HUES6 (cell line): ENCODE measurements around the gene SLC6A18.
"Not testable (repeated sequence)": the region's sequence is repeated elsewhere in the genome, so short reads cannot be mapped to it uniquely, and the experiment has no call there.

ENCODE experiments used
- H3K27ac ChIP-seq: 2 replicates; pipeline ENCODE4 v1.7.0; 2013; ENCODE audit warnings: low read depth, mild to moderate bottlenecking, low read length, inconsistent platforms
- H3K27me3 ChIP-seq: 2 replicates; pipeline ENCODE4 v1.6.1; 2013; ENCODE audit warnings: low read length; ENCODE audit not compliant: control insufficient read depth, insufficient read depth
- H3K36me3 ChIP-seq: 2 replicates; pipeline ENCODE4 v1.6.1; 2013; ENCODE audit warnings: low read length; ENCODE audit not compliant: control insufficient read depth, insufficient read depth
- H3K4me1 ChIP-seq: 2 replicates; pipeline ENCODE4 v1.6.1; 2013; ENCODE audit warnings: low read length; ENCODE audit not compliant: control insufficient read depth, insufficient read depth
- H3K4me3 ChIP-seq: 2 replicates; pipeline ENCODE4 v1.5.1; 2013; ENCODE audit warnings: low read depth, low read length
- H3K9ac ChIP-seq: one replicate; pipeline ENCODE4 v1.6.1; 2013; ENCODE audit warnings: mild to moderate bottlenecking, low read length
- H3K9me3 ChIP-seq: 2 replicates; pipeline ENCODE4 v1.6.1; 2013; ENCODE audit warnings: low read depth, low read length; ENCODE audit not compliant: control insufficient read depth, insufficient read depth

SLC6A18 gene

GRCh38 chr5:1272201-1272600 is 47.0 kb downstream of the SLC6A18 start:
- no peak overlapping the region for H3K27ac ChIP-seq
- H3K4me3 ChIP-seq = no peak overlapping the region
- H3K36me3 ChIP-seq = peaks cover 12% of the 10 kb centered on the region; the same call in 1 of the 2 replicates
- H3K4me1 ChIP-seq = no peaks in the 10 kb centered on the region
- H3K9ac ChIP-seq = no peak overlapping the region
- H3K27me3 ChIP-seq = no peaks in the 10 kb centered on the region
- no peaks in the 10 kb centered on the region for H3K9me3 ChIP-seq

- H3K27ac ChIP-seq = no peak overlapping the region
- H3K27me3 ChIP-seq = no peaks in the 10 kb centered on the region
- H3K4me1 ChIP-seq = no peaks in the 10 kb centered on the region
- H3K9ac ChIP-seq = no peak overlapping the region
- H3K9me3 ChIP-seq = no peaks in the 10 kb centered on the region
- H3K36me3 ChIP-seq = peaks cover 20% of the 10 kb centered on the region
- no peak overlapping the region for H3K4me3 ChIP-seq
Observed at GRCh38 chr5:1273745-1274144, 48.6 kb downstream of the SLC6A18 start.

DNA sequence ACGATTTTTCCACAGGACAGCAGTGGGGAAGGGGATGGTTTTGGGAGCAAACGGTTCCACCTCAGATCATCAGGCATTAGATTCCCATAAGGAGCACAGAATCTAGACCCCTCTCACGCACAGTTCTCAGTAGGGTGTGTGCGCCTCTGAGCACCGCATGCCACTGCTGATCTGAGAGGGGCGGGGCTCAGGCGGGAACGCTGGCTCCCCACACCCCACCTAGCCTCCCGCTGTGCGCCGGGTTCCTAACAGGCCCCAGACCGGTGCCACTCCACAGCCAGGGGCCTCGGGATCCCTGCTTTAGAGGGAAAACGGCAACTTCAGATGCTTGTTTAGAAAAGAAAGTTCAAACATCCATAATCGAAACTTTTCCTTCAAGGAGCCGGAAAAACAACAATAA is 49.3 kb downstream of the SLC6A18 start:
- Histone ChIP-seq H3K27me3 (no peaks in the 10 kb centered on the region), H3K4me1 (no peaks in the 10 kb centered on the region), H3K9ac (no peak overlapping the region), H3K36me3 (peaks cover 28% of the 10 kb centered on the region), H3K4me3 (no peak overlapping the region), H3K9me3 (no peaks in the 10 kb centered on the region), H3K27ac (no peak overlapping the region)

DNA sequence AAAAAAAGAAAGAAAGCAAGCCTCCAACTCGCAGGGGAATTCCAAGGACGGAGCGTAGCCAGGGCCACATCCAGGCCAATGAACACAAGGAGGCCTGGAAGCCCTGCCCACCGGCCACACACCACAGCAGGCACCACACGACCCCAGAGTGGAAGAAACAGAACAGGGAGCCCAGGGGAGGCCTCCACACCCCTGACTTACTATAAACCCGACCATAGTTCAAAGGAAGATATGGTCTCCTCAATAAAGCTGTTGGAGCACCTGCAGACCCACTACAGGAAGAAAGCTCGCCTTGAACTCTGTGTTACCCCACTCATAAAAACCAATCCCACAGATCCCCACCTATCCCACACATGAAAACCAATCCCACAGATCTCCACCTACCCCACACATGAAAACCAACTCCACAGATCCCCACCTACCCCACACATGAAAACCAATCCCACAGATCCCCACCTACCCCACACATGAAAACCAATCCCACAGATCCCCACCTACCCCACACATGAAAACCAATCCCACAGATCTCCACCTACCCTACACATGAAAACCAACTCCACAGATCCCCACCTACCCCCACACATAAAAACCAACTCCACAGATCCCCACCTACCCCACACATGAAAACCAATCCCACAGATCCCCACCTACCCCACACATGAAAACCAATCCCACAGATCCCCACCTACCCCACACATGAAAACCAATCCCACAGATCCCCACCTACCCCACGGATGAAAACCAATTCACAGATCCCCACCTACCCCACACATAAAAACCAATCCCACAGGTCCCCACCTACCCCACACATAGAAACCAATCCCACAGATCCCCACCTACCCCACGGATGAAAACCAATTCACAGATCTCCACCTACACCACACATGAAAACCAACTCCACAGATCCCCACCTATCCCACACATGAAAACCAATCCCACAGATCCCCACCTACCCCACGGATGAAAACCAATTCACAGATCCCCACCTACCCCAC is 50.5 kb downstream of the SLC6A18 start:
- H3K4me3 ChIP-seq, H3K9ac ChIP-seq, H3K9me3 ChIP-seq, H3K4me1 ChIP-seq, H3K27me3 ChIP-seq, H3K27ac ChIP-seq: not testable (repeated sequence)
- H3K36me3 ChIP-seq = peaks cover 31% of the 10 kb centered on the region

DNA sequence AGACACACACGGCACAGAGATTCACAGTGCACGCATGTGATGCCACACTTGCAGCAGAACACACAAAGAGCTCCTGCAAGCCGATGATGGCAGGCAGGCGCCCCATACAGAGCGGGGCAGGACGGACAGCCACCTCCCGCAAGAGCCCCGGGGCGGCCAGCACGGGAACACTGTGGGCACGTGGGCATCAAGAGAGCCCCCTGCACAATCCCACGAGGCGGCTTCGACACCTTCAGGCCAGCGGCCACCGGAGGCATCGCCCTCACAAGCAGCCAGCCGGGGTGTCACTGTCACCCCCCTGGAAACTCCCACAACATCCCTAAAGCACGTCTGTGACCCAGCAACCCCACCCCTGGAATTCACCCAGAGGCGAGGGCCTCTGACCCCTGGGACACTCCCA is 51.7 kb downstream of the SLC6A18 start:
- no peak overlapping the region for H3K4me3 ChIP-seq
- H3K27ac ChIP-seq = no peak overlapping the region
- H3K9ac ChIP-seq = no peak overlapping the region
- no peaks in the 10 kb centered on the region for H3K9me3 ChIP-seq
- H3K27me3 ChIP-seq = no peaks in the 10 kb centered on the region
- H3K4me1 ChIP-seq = no peaks in the 10 kb centered on the region
- peaks cover 20% of the 10 kb centered on the region for H3K36me3 ChIP-seq

DNA sequence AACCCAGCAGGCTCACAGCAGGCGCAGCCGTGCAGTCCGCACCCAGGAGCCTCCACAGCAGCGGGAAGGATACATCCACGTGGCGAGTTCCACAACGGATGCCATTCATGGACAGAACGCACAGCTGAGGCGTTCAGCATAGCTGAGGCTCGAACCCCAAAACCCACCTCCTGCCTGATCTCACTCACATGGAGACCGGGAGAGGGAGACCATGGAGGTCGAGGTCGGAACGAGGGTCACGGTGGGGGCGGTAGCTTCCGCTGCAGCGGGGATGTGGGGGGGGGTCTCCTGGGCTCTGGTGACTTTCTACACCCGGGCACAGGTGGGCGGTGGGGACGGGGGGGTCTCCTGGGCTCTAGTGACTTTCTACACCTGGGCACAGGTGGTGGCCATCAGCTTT is 52.1 kb downstream of the SLC6A18 start:
- Histone ChIP-seq H3K27me3 (no peaks in the 10 kb centered on the region), H3K4me3 (no peak overlapping the region), H3K27ac (no peak overlapping the region), H3K4me1 (no peaks in the 10 kb centered on the region), H3K9ac (no peak overlapping the region), H3K9me3 (no peaks in the 10 kb centered on the region), H3K36me3 (peaks cover 19% of the 10 kb centered on the region)

GRCh38 chr5:1277781-1278180 is 52.6 kb downstream of the SLC6A18 start:
- H3K27me3 ChIP-seq = no peaks in the 10 kb centered on the region
- no peak overlapping the region for H3K27ac ChIP-seq
- peaks cover 19% of the 10 kb centered on the region for H3K36me3 ChIP-seq
- no peak overlapping the region for H3K9ac ChIP-seq
- H3K4me1 ChIP-seq = no peaks in the 10 kb centered on the region
- no peaks in the 10 kb centered on the region for H3K9me3 ChIP-seq
- H3K4me3 ChIP-seq = no peak overlapping the region

DNA sequence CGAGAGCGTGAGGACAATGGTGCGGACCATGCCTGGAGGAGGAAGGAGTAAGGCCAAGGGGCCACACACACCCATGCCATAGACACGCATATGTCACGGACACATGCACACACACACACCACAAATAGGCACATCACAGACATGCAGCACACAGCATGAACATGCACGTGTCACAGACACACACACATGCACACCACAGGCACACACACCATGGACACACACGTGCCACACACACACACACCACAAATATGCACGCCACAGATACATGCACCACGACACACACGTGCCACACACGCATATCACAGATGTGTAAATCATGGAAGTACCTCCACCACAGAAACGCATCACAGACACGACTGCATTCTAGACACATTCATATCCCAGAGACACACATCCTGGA is 53.0 kb downstream of the SLC6A18 start:
- no peaks in the 10 kb centered on the region for H3K27me3 ChIP-seq
- no peak overlapping the region for H3K4me3 ChIP-seq
- no peak overlapping the region for H3K9ac ChIP-seq
- H3K36me3 ChIP-seq = peaks cover 19% of the 10 kb centered on the region
- no peaks in the 10 kb centered on the region for H3K9me3 ChIP-seq
- no peak overlapping the region for H3K27ac ChIP-seq
- no peaks in the 10 kb centered on the region for H3K4me1 ChIP-seq

- Histone ChIP-seq H3K9ac (no peak overlapping the region), H3K9me3 (no peaks in the 10 kb centered on the region), H3K36me3 (peaks cover 19% of the 10 kb centered on the region), H3K4me1 (no peaks in the 10 kb centered on the region), H3K27me3 (no peaks in the 10 kb centered on the region), H3K4me3 (no peak overlapping the region), H3K27ac (no peak overlapping the region)
Observed at GRCh38 chr5:1278656-1279442, 53.7 kb downstream of the SLC6A18 start.

DNA sequence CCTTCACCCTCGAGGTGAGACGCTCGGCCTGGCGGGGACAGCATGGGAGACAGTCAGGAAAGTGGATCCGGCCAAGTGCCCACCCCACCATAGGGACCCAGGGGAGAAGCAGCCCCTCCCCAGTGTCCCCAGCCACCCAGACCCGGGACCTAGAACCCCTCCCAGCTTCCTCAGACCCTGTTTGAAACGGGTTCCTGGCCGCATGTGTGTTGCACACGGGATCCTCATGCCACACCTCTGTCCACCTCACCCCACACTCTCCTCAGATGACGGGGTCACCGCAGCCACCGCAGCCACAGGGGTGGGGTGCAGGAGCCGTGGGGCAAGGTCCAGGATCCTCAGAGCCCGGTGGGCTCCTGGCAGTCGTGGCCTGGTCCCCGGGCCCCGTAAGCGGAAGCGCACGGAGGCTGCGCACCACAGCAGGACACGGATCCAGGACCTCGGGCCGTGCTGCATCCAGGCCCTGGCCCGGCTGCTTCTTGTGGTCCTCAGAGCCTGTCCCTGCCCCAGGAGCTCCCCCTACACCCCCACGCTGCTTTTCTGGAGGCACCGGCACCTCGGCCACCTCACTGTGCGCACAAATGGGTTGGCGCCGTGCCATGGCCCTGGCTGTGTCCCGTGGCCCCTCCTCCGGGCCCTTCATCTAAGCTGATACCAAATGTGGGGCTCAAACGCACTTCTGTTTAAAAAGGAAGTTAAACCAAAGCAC is 54.4 kb downstream of the SLC6A18 start:
- Histone ChIP-seq H3K9me3 (no peaks in the 10 kb centered on the region), H3K9ac (no peak overlapping the region), H3K27ac (no peak overlapping the region), H3K4me3 (no peak overlapping the region), H3K4me1 (no peaks in the 10 kb centered on the region), H3K36me3 (peaks cover 19% of the 10 kb centered on the region), H3K27me3 (no peaks in the 10 kb centered on the region)
